ENCODE results near the gene ADRA2C.

The ADRA2C gene

GRCh38 chr4:3777669-3778068 lies 11.5 kb downstream of the ADRA2C start:
- DNase-seq (ENCODE audit: low spot score): no peak

- no peak for DNase-seq (ENCODE audit: low spot score)
These were observed 13.3 kb downstream of the ADRA2C start for GRCh38 chr4:3779509-3779908.

- DNase-seq (ENCODE audit: low spot score): no peak
These were observed 14.4 kb downstream of the ADRA2C start for GRCh38 chr4:3780347-3781171.

GRCh38 chr4:3781193-3781886 lies 15.2 kb downstream of the ADRA2C start:
- no peak for DNase-seq (ENCODE audit: low spot score)

- DNase-seq (ENCODE audit: low spot score): no peak
These were observed 16.1 kb downstream of the ADRA2C start for GRCh38 chr4:3781997-3782930.

- no peak for DNase-seq (ENCODE audit: low spot score)
These were observed 17.6 kb downstream of the ADRA2C start for GRCh38 chr4:3783693-3784306.

GRCh38 chr4:3784454-3785291 lies 18.5 kb downstream of the ADRA2C start:
- no peak for DNase-seq (ENCODE audit: low spot score)

GRCh38 chr4:3785292-3785565 lies 19.0 kb downstream of the ADRA2C start:
- DNase-seq (ENCODE audit: low spot score): no peak

- DNase-seq (ENCODE audit: low spot score): peak; percentile 60
These were observed 20.1 kb downstream of the ADRA2C start for GRCh38 chr4:3786196-3786869.

GRCh38 chr4:3787489-3788365 lies 21.5 kb downstream of the ADRA2C start:
- no peak for DNase-seq (ENCODE audit: low spot score)

- DNase-seq (ENCODE audit: low spot score): no peak
These were observed 22.1 kb downstream of the ADRA2C start for GRCh38 chr4:3788366-3788660.

GRCh38 chr4:3789587-3789986 lies 23.4 kb downstream of the ADRA2C start:
- DNase-seq (ENCODE audit: low spot score): no peak

GRCh38 chr4:3790006-3790561 lies 23.9 kb downstream of the ADRA2C start:
- no peak for DNase-seq (ENCODE audit: low spot score)

GRCh38 chr4:3791256-3791655 lies 25.1 kb downstream of the ADRA2C start:
- no peak for DNase-seq (ENCODE audit: low spot score)

GRCh38 chr4:3791910-3792542 lies 25.8 kb downstream of the ADRA2C start:
- peak; percentile 62 for DNase-seq (ENCODE audit: low spot score)

GRCh38 chr4:3792813-3793212 lies 26.6 kb downstream of the ADRA2C start:
- no peak for DNase-seq (ENCODE audit: low spot score)

- no peak for DNase-seq (ENCODE audit: low spot score)
These were observed 27.4 kb downstream of the ADRA2C start for GRCh38 chr4:3793545-3793944.

- no peak for DNase-seq (ENCODE audit: low spot score)
These were observed 30.8 kb downstream of the ADRA2C start for GRCh38 chr4:3796960-3797359.
